ENCODE data around the gene RAD23B. TPM values are rescaled to one million over a fixed set of nuclear protein-coding genes. Genes with fewer than 3 reads are reported as not detected.

The RAD23B gene
- total RNA-seq, 6 experiments from 2014 or later: 86.9 to 110 (median 99.1) TPM

GRCh38 chr9:107307331-107307730 lies 24.3 kb downstream of the RAD23B start:
- Histone ChIP-seq H3K9me3 (no peaks in the 10 kb centered on the region), H3K27me3 (no peaks in the 10 kb centered on the region), H3K27ac (no peak overlapping the region), H3K4me1 (peaks cover 0 to 23% (median 0%) of the 10 kb centered on the region in 4 donors), H3K4me3 (no peak overlapping the region), H3K36me3 (peaks cover 5 to 60% (median 25%) of the 10 kb centered on the region in 4 donors)
- ATAC-seq (peak in 1 of 4 donors; percentile 28), DNase-seq (no peak)
- no peak for TF ChIP-seq POLR2A (IDR thresholded peaks at IDR 0.05)
- no peak for TF ChIP-seq CTCF (IDR thresholded peaks at IDR 0.05)
- intact Hi-C loops (cut with DNase I): no loop called here
- WGBS (ENCODE audit: insufficient coverage, low coverage, low lambda C conversion rate, missing lambda C conversion rate): 88% methylated on average over 1 of the region's 1 CpG

DNA sequence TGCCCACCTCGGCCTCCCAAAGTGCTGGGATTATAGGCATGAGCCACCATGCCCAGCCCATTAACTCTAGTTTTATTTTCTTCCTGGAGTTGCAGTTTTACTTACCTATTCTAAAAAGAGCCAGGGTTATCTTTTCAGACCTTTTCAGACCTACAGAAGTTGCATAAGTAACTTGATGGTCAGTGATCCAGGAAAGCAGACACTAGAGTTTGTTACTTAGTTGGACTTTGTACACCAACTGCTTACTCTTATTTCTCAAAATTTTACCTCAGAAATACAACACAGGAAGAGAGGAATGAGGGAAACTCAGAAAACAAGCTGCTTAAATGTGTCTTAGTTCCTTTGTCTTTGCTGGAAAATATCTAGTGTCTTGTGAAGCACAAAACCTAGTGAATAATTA lies 25.4 kb downstream of the RAD23B start:
- intact Hi-C loops (cut with DNase I): no loop called here
- H3K4me1 ChIP-seq: peaks cover 0 to 23% (median 0%) of the 10 kb centered on the region in 4 donors
- H3K4me3 ChIP-seq: no peak overlapping the region
- peaks cover 5 to 62% (median 24%) of the 10 kb centered on the region in 4 donors for H3K36me3 ChIP-seq
- H3K9me3 ChIP-seq: no peaks in the 10 kb centered on the region
- ATAC-seq (peak in 3 of 4 donors; percentile 41 to 69 (median 52)), DNase-seq (no peak)
- TF ChIP-seq CTCF (IDR thresholded peaks at IDR 0.05): no peak
- no peak for TF ChIP-seq POLR2A (IDR thresholded peaks at IDR 0.05)
- no peaks in the 10 kb centered on the region for H3K27me3 ChIP-seq
- WGBS (ENCODE audit: insufficient coverage, low coverage, low lambda C conversion rate, missing lambda C conversion rate): 0% methylated on average over 1 of the region's 1 CpG
- no peak overlapping the region for H3K27ac ChIP-seq

DNA sequence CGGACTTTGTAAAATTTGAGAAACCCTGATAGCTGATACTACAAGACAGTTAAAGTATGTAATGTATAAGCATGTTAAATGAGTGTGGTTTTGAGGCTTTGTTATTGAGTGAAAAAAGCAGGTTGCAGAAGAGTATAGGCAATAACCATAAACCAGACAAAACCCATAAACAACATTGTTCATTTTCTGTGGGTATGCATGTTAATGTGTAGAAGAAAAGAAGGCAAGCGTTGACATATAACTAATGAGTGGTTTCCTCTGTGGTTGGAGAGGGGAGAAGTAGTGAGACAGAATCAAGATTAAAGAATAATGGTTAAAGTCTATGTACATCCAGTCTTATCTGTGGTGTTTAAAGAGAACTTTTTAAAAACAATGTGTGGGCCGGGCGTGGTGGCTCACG lies 26.2 kb downstream of the RAD23B start:
- H3K36me3 ChIP-seq: peaks cover 5 to 66% (median 26%) of the 10 kb centered on the region in 4 donors
- no peak overlapping the region for H3K27ac ChIP-seq
- peaks cover 0 to 23% (median 0%) of the 10 kb centered on the region in 4 donors for H3K4me1 ChIP-seq
- ATAC-seq: no peak
- intact Hi-C loops (cut with DNase I): no loop called here
- no peak overlapping the region for H3K4me3 ChIP-seq
- 73% methylated on average over 5 of the region's 5 CpGs for WGBS (ENCODE audit: insufficient coverage, low coverage, low lambda C conversion rate, missing lambda C conversion rate)
- TF ChIP-seq CTCF (IDR thresholded peaks at IDR 0.05) (no peak), POLR2A (IDR thresholded peaks at IDR 0.05) (no peak)
- no peak for DNase-seq
- no peaks in the 10 kb centered on the region for H3K9me3 ChIP-seq
- H3K27me3 ChIP-seq: no peaks in the 10 kb centered on the region

GRCh38 chr9:107312376-107313050 lies 29.4 kb downstream of the RAD23B start:
- ATAC-seq (peak in 1 of 4 donors; percentile 38), DNase-seq (no peak)
- Histone ChIP-seq H3K36me3 (peaks cover 3 to 53% (median 20%) of the 10 kb centered on the region in 4 donors), H3K4me1 (peaks cover 0 to 18% (median 0%) of the 10 kb centered on the region in 4 donors), H3K27ac (no peak overlapping the region), H3K27me3 (no peaks in the 10 kb centered on the region), H3K9me3 (no peaks in the 10 kb centered on the region), H3K4me3 (no peak overlapping the region)
- intact Hi-C loops (cut with DNase I): no loop called here
- no peak for TF ChIP-seq POLR2A (IDR thresholded peaks at IDR 0.05)
- no peak for TF ChIP-seq CTCF (IDR thresholded peaks at IDR 0.05)
- 82% methylated on average over 7 of the region's 8 CpGs for WGBS (ENCODE audit: insufficient coverage, low coverage, low lambda C conversion rate, missing lambda C conversion rate)

Measured in right lobe of liver (tissue), 6 donors.